ENCODE measurements around the gene CAB39.
"Not testable (repeated sequence)": the region's sequence is repeated elsewhere in the genome, so short reads cannot be mapped to it uniquely, and the experiment has no call there.

Gene CAB39

DNA sequence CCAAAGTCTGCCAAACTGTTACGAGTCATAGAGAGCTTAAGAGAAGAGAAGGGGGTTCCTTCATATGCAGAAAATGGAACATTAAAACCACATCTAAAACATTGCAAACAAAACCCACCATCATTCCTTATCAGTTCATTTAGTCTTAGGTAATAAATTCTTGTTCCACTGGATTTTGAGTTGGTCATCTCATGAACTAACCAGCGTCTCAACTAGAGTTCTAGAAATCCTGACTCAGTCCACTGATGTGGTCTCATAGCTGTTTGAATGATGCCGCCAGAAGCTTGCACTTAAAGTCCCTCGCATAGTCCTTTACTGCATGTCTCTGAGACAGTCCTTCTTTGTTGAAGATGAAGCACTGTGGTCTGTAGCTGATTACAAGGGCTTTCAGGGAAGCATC is 15.0 kb upstream of the CAB39 start:
- no peak for TF ChIP-seq CSDC2 (CRISPR knock-in tag; IDR thresholded peaks at IDR 0.05)
- TF ChIP-seq ZC3H10 (CRISPR knock-in tag; IDR thresholded peaks at IDR 0.05), result no peak
- no peak for TF ChIP-seq ESRRG (CRISPR knock-in tag; IDR thresholded peaks at IDR 0.05)
- TF ChIP-seq ZNF70 (CRISPR knock-in tag; IDR thresholded peaks at IDR 0.05), result no peak
- TF ChIP-seq, protein P1, sequence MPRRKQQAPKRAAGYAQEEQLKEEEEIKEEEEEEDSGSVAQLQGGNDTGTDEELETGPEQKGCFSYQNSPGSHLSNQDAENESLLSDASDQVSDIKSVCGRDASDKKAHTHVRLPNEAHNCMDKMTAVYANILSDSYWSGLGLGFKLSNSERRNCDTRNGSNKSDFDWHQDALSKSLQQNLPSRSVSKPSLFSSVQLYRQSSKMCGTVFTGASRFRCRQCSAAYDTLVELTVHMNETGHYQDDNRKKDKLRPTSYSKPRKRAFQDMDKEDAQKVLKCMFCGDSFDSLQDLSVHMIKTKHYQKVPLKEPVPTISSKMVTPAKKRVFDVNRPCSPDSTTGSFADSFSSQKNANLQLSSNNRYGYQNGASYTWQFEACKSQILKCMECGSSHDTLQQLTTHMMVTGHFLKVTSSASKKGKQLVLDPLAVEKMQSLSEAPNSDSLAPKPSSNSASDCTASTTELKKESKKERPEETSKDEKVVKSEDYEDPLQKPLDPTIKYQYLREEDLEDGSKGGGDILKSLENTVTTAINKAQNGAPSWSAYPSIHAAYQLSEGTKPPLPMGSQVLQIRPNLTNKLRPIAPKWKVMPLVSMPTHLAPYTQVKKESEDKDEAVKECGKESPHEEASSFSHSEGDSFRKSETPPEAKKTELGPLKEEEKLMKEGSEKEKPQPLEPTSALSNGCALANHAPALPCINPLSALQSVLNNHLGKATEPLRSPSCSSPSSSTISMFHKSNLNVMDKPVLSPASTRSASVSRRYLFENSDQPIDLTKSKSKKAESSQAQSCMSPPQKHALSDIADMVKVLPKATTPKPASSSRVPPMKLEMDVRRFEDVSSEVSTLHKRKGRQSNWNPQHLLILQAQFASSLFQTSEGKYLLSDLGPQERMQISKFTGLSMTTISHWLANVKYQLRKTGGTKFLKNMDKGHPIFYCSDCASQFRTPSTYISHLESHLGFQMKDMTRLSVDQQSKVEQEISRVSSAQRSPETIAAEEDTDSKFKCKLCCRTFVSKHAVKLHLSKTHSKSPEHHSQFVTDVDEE (CRISPR knock-in tag; IDR thresholded peaks at IDR 0.05), result no peak
- no peak for ATAC-seq

GRCh38 chr2:230698753-230699152 is 13.9 kb upstream of the CAB39 start:
- not testable (repeated sequence) for ATAC-seq

DNA sequence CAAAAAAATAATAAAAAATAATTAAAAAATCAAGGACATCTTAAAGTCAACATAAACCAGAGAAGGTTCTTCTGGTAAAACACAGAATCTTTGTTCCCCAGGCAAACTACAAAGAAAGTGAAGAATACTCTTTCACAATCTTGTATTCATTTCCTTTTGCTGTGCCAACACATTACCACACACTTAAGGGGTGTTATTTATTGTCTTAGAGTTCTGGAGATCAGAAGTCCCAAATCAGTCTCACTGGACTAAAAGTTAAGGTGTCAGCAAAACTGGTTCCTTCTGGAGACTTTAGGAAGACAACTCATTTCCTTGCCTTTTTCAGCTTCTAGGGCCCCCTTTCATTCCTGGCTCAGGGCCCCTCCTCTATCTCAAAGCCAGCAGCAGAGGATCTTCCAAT is 12.2 kb upstream of the CAB39 start:
- ATAC-seq, result no peak
- TF ChIP-seq TOX (CRISPR knock-in tag; IDR thresholded peaks at IDR 0.05; ENCODE audit: borderline replicate concordance) (no peak), TCF4 (CRISPR knock-in tag; IDR thresholded peaks at IDR 0.05; ENCODE audit: borderline replicate concordance) (no peak), ZNF565 (CRISPR knock-in tag; conservative IDR thresholded peaks at IDR 0.05; ENCODE audit: low read depth) (no peak)
- TF ChIP-seq, protein P2, sequence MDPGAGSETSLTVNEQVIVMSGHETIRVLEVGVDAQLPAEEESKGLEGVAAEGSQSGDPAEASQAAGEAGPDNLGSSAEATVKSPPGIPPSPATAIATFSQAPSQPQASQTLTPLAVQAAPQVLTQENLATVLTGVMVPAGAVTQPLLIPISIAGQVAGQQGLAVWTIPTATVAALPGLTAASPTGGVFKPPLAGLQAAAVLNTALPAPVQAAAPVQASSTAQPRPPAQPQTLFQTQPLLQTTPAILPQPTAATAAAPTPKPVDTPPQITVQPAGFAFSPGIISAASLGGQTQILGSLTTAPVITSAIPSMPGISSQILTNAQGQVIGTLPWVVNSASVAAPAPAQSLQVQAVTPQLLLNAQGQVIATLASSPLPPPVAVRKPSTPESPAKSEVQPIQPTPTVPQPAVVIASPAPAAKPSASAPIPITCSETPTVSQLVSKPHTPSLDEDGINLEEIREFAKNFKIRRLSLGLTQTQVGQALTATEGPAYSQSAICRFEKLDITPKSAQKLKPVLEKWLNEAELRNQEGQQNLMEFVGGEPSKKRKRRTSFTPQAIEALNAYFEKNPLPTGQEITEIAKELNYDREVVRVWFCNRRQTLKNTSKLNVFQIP (CRISPR knock-in tag; IDR thresholded peaks at IDR 0.05; ENCODE audit: borderline replicate concordance, low read depth), result no peak

DNA sequence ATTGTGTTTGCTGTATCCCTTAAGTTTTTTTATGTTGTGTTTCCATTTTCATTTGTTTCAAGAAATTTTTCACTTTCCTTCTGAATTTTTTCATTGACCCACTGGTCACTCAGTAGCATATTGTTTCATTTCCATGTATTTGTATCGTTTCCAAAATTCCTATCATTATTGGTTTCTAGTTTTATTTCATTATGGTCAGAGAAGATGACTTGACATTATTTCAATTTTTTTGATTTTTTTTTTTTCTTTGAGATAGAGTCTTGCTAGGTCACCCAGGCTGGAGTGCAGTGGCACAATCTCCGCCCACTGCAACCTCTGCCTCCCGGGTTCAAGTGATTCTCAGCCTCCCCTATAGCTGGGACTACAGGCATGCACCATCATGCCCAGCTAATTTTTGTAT is 11.3 kb upstream of the CAB39 start:
- no peak for ATAC-seq
- TF ChIP-seq, protein P2 (CRISPR knock-in tag; IDR thresholded peaks at IDR 0.05; ENCODE audit: borderline replicate concordance, low read depth), result no peak
- TF ChIP-seq RARB (CRISPR knock-in tag; IDR thresholded peaks at IDR 0.05), result no peak

DNA sequence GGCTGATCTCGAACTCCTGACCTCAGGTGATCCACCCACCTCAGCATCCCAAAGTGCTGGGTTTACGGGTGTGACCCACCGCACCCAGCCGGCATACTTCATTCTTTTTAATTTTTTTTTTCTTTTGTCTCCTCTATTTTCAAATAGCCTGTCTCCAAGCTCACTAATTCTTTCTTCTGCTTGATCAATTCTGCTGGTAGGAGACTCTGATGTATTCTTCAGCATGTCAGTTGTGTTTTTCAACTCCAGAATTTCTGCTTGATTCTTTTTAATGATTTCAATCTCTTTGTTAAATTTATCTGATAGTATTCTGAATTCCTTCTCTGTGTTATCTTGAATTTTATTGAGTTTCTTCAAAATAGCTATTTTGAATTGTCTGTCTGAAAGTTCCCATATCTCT is 10.2 kb upstream of the CAB39 start:
- ATAC-seq, result not testable (repeated sequence)

- ATAC-seq, result no peak
- TF ChIP-seq PPARA (CRISPR knock-in tag; IDR thresholded peaks at IDR 0.05; ENCODE audit: borderline replicate concordance) (no peak), ESRRG (CRISPR knock-in tag; IDR thresholded peaks at IDR 0.05) (no peak), ZFP3 (CRISPR knock-in tag; IDR thresholded peaks at IDR 0.05) (no peak), CSDC2 (CRISPR knock-in tag; IDR thresholded peaks at IDR 0.05) (no peak)
- TF ChIP-seq, protein P2 (CRISPR knock-in tag; IDR thresholded peaks at IDR 0.05; ENCODE audit: borderline replicate concordance, low read depth), result no peak
- TF ChIP-seq, protein P1 (CRISPR knock-in tag; IDR thresholded peaks at IDR 0.05), result no peak
- TF ChIP-seq, protein P3, sequence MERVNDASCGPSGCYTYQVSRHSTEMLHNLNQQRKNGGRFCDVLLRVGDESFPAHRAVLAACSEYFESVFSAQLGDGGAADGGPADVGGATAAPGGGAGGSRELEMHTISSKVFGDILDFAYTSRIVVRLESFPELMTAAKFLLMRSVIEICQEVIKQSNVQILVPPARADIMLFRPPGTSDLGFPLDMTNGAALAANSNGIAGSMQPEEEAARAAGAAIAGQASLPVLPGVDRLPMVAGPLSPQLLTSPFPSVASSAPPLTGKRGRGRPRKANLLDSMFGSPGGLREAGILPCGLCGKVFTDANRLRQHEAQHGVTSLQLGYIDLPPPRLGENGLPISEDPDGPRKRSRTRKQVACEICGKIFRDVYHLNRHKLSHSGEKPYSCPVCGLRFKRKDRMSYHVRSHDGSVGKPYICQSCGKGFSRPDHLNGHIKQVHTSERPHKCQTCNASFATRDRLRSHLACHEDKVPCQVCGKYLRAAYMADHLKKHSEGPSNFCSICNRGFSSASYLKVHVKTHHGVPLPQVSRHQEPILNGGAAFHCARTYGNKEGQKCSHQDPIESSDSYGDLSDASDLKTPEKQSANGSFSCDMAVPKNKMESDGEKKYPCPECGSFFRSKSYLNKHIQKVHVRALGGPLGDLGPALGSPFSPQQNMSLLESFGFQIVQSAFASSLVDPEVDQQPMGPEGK (CRISPR knock-in tag; IDR thresholded peaks at IDR 0.05; ENCODE audit: borderline replicate concordance), result no peak
Measured at GRCh38 chr2:230703514-230703913, 9.1 kb upstream of the CAB39 start.

Data from SK-N-SH treated with all-trans-retinoic acid at 6 μM for 48 hours (cell line).